HG03139 (cell line): Measurements from ENCODE around the gene TRIM8.

Experiments used
- ATAC-seq: cut with Tn5 transposase; IDR thresholded peaks from one replicate; pipeline ENCODE4 v1.9.1; 2021; ENCODE audit not compliant: unreplicated experiment

Gene TRIM8

DNA sequence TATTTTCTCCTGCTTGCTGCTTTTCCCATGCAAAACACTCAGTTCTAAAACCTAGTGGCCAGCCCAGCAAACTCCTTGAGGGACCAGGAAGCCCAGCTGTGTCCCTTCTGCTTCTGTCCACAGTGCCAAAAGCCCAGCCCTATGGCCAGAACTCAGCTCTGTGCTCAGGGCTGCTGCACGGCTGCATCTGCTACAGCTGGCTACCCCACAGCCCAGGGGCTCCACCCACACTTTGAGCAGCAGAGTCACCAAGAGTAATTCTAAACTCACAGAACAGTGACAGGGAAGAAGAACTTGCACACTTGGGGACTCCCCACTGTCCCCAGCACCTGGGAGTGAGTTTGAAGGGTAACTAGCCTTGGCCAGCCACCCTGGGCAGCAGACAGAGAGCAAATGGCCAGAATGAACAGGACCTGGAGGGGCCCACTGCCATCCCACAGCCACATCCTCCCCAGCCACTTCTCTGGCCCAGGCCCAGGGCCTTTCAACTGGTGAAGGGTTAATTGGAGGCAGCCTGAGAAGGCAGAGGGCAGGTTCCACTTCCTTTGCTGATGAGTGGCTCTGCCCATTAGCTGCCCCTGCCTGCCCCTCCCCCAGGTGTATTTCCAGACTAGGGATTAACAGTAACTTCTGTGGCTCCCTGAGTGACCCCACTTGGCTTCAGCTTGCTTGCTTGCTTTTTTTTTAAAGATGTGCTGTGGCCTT lies 28.1 kb upstream of the TRIM8 start:
- no peak for ATAC-seq

DNA sequence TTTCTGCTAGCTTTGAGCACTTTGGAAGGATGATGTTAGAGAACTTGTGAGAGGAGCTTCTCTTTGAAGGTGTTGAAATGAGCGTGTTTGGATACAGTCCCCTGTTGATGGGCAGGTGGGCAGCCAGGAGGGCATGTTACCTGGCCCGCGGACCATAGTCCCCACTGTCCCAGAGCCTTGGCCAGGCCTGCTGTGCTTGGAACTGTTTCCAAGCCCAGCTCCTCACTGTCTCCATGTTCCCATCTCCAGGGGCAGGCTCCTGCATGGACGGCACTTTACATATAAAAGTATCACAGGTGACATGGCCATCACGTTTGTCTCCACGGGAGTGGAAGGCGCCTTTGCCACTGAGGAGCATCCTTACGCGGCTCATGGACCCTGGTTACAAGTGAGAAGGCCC lies 27.2 kb upstream of the TRIM8 start:
- ATAC-seq = no peak

- ATAC-seq = no peak
Observed at GRCh38 chr10:102617816-102618215, 26.5 kb upstream of the TRIM8 start.

GRCh38 chr10:102619281-102619981 lies 24.8 kb upstream of the TRIM8 start:
- ATAC-seq = no peak

DNA sequence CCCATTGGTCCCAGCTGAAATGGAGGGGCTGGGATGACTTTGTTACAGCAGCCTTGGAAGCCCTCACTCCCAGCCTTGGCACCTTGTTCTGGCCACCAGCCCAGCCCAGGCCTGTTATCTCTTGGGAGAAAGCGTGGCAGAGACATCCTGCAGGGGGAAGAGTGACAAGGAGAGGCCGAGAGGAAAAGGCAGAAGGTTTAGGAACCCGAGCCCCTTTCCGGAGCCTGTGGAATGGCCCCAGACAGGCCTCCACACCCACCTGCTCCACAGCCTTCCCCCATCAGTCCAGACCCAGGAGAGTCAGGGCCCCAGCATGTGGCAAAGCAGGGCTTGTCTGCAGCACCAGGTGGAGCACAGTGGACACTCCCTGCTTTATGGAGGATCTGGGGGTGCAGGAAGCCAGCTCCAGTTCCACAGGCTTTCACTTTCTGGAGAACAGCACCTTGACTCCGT lies 24.1 kb upstream of the TRIM8 start:
- ATAC-seq = no peak

- ATAC-seq = no peak
Observed at GRCh38 chr10:102620591-102621442, 23.5 kb upstream of the TRIM8 start.

- ATAC-seq = no peak
Observed at GRCh38 chr10:102621443-102622325, 22.6 kb upstream of the TRIM8 start.

DNA sequence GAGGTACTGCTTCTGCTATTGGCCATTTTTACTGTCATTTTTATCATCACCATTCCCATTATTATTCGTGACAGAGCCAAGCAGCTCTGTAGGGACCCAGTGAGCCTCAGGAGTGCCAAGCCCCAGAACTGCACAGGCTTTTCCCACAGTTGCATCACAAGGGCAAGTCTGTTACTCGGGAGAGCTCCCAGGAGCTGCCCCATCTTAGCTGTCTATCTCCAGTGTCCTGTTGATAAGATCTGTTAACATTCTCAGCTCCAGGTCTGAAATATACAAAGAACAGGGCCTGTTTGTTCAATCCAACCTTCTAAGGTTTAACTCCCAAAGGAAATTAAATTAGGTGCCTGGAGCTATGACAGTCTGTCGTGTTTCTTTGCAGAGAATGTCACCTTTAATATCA lies 20.2 kb upstream of the TRIM8 start:
- no peak for ATAC-seq

GRCh38 chr10:102624751-102625645 lies 19.3 kb upstream of the TRIM8 start:
- no peak for ATAC-seq

DNA sequence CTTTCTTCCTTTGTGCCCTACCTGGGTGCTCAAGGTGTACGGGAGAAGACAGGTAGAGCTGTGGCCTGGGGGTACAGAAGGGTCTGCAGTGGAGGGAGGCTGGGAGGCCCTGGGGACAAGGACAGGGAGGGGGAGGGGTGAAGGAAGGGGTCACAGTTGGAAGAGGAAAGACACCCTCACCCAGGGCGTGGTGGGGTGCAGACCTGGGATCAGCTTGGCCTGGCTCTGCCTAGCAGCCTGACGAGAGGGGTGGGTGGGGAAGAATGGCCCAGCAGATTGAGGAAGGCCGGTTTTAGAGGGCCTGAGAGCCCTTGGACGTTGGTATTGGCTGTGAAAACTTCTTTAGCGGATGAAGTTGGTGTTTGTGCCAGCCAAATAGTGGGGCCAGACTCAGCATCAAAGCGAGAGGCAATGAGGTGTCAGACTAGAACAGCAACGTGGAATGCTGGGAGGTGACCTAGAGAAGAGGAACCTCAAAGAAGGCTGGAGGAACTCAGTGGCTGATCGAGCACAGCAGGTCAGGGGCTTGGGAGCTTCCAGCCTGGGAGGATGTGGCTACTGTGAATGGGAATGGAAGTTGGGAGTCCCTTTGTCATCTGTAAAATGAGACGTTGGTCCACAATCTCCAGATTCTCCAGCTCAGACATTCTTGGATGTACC lies 18.1 kb upstream of the TRIM8 start:
- ATAC-seq = no peak

DNA sequence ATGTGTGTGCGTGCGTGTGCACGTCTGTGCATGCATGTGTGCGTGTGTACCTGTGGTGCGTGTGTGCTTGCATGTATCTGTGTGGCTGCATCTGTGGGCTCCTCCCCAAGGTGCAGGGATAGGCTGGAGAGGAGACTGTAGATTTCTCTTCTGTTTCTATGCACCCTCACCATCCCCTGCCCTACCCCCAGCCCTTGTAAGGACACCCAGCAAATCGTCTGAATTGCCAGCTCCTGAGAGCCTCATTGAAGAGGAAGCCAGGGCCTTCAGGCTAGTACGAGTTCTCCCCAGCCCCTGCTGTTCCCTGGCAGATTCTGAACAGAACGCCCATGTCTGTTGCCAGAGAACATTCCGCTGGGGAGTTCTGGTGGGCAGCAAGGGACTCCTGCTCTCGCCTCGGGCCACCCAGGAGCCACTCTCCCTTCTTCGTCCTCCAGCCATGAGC lies 17.0 kb upstream of the TRIM8 start:
- no peak for ATAC-seq

- no peak for ATAC-seq
Observed at GRCh38 chr10:102627736-102628293, 16.5 kb upstream of the TRIM8 start.

- ATAC-seq = no peak
Observed at GRCh38 chr10:102628451-102628911, 15.8 kb upstream of the TRIM8 start.

DNA sequence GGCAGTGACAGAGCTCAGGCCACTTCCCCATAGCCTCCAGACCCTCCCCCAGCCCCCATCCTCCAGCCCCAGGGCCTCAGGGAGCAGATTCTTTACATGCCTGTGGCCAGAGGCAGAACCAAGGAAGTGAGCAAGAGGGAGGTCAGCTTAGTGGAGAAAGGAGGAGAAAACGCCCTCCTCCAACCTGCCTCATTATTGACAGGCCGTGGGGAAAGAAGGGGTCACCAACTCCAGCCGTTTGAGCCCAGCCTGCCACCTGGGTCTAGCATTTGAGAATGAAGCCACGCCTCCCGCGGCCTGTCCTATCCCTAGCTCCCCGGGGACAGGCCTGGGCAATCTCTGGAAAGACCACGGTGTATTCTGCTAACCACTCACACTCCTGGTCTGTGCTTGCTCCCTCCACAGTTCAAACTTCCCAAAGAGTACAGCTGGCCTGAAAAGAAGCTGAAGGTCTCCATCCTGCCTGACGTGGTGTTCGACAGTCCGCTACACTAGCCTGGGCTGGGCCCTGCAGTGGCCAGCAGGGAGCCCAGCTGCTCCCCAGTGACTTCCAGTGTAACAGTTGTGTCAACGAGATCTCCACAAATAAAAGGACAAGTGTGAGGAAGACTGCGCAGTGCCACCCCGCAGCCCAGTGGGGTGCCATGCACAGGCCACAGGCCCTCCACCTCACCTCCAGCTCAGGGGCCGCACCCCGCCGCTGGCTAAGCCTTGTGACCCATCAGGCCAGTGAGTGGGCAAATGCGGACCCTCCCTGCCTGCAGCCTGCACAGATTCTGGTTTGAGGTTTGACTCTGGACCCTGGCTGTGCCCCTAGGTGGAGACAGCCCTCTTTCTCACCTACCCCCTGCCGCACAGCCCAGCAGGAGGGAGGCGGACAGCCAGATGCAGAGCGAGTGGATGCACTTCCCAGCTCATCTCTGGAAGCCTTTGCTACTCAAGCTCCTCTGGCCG lies 14.3 kb upstream of the TRIM8 start:
- no peak for ATAC-seq

GRCh38 chr10:102630663-102631062 lies 13.6 kb upstream of the TRIM8 start:
- ATAC-seq = no peak

- ATAC-seq = no peak
Observed at GRCh38 chr10:102631525-102632393, 12.5 kb upstream of the TRIM8 start.
